ENCODE data around the gene CDK5R1. TPM values are rescaled to one million over a fixed set of nuclear protein-coding genes. Genes with fewer than 3 reads are reported as not detected.

The CDK5R1 gene
- total RNA-seq, 1 experiment from 2014 or later, result 3.9 TPM

- intact Hi-C loops (cut with micrococcal nuclease; ENCODE audit: unreplicated experiment), result no loop called here
- no TSS peak for BruUV-seq (replicated peaks)
- CTCF ChIA-PET, result no interaction called here
- DNase-seq (ENCODE audit: low spot score), result no peak
- Histone ChIP-seq H3K9me3 (ENCODE audit: low read depth, low read length, poor library complexity, severe bottlenecking) (no peaks in the 10 kb centered on the region), H3K4me1 (ENCODE audit: insufficient read depth, low read length, poor library complexity, severe bottlenecking) (peaks cover 10% of the 10 kb centered on the region), H3K27me3 (replicated peaks; ENCODE audit: insufficient read depth, low read depth, low read length, poor library complexity) (no peaks in the 10 kb centered on the region), H3K4me3 (ENCODE audit: low read depth, low read length, poor library complexity, severe bottlenecking) (no peak overlapping the region), H3K27ac (ENCODE audit: low read depth, low read length, poor library complexity, severe bottlenecking) (no peak overlapping the region), H3K36me3 (ENCODE audit: insufficient read depth, low read length, poor library complexity, severe bottlenecking) (no peaks in the 10 kb centered on the region)
- POLR2A ChIA-PET (ENCODE audit: low non-redundant PET), result no interaction called here
- no peak for TF ChIP-seq EZH2 (IDR thresholded peaks at IDR 0.05; ENCODE audit: borderline replicate concordance, low read depth, low read length, poor library complexity, severe bottlenecking)
- no peak for TF ChIP-seq CTCF (conservative IDR thresholded peaks at IDR 0.05; ENCODE audit: low read depth, low read length)
Observed at GRCh38 chr17:32497431-32498205, 10.8 kb downstream of the CDK5R1 start.

- H3K4me3 ChIP-seq (ENCODE audit: low read depth, low read length, poor library complexity, severe bottlenecking), result no peak overlapping the region
- BruUV-seq (replicated peaks), result no TSS peak
- peaks cover 10% of the 10 kb centered on the region for H3K4me1 ChIP-seq (ENCODE audit: insufficient read depth, low read length, poor library complexity, severe bottlenecking)
- no peak for TF ChIP-seq EZH2 (IDR thresholded peaks at IDR 0.05; ENCODE audit: borderline replicate concordance, low read depth, low read length, poor library complexity, severe bottlenecking)
- TF ChIP-seq CTCF (conservative IDR thresholded peaks at IDR 0.05; ENCODE audit: low read depth, low read length), result no peak
- no peak for DNase-seq (ENCODE audit: low spot score)
- no peaks in the 10 kb centered on the region for H3K36me3 ChIP-seq (ENCODE audit: insufficient read depth, low read length, poor library complexity, severe bottlenecking)
- H3K27ac ChIP-seq (ENCODE audit: low read depth, low read length, poor library complexity, severe bottlenecking), result no peak overlapping the region
- intact Hi-C loops (cut with micrococcal nuclease; ENCODE audit: unreplicated experiment), result no loop called here
- ChIA-PET CTCF (no interaction called here), POLR2A (ENCODE audit: low non-redundant PET) (no interaction called here)
- H3K27me3 ChIP-seq (replicated peaks; ENCODE audit: insufficient read depth, low read depth, low read length, poor library complexity), result no peaks in the 10 kb centered on the region
- no peaks in the 10 kb centered on the region for H3K9me3 ChIP-seq (ENCODE audit: low read depth, low read length, poor library complexity, severe bottlenecking)
Observed at GRCh38 chr17:32498391-32498790, 11.6 kb downstream of the CDK5R1 start.

GRCh38 chr17:32502013-32502412, 15.2 kb downstream of the CDK5R1 start:
- Histone ChIP-seq H3K27me3 (replicated peaks; ENCODE audit: insufficient read depth, low read depth, low read length, poor library complexity) (no peaks in the 10 kb centered on the region), H3K9me3 (ENCODE audit: low read depth, low read length, poor library complexity, severe bottlenecking) (no peaks in the 10 kb centered on the region), H3K4me1 (ENCODE audit: insufficient read depth, low read length, poor library complexity, severe bottlenecking) (no peaks in the 10 kb centered on the region), H3K36me3 (ENCODE audit: insufficient read depth, low read length, poor library complexity, severe bottlenecking) (no peaks in the 10 kb centered on the region), H3K27ac (ENCODE audit: low read depth, low read length, poor library complexity, severe bottlenecking) (no peak overlapping the region), H3K4me3 (ENCODE audit: low read depth, low read length, poor library complexity, severe bottlenecking) (no peak overlapping the region)
- BruUV-seq (replicated peaks), result no TSS peak
- POLR2A ChIA-PET (ENCODE audit: low non-redundant PET), result no interaction called here
- no peak for DNase-seq (ENCODE audit: low spot score)
- intact Hi-C loops (cut with micrococcal nuclease; ENCODE audit: unreplicated experiment), result no loop called here
- CTCF ChIA-PET, result no interaction called here
- TF ChIP-seq CTCF (conservative IDR thresholded peaks at IDR 0.05; ENCODE audit: low read depth, low read length), result no peak
- no peak for TF ChIP-seq EZH2 (IDR thresholded peaks at IDR 0.05; ENCODE audit: borderline replicate concordance, low read depth, low read length, poor library complexity, severe bottlenecking)

Measured in A673 (cell line).